Mesendoderm (in vitro differentiated cells): ENCODE data around the gene KRTAP10-6.
"Not testable (repeated sequence)": the region's sequence is repeated elsewhere in the genome, so short reads cannot be mapped to it uniquely, and the experiment has no call there.

Experiments
- DNase-seq: peaks from one replicate; pipeline ENCODE4 v3.0.0; 2013
- H2AK5ac ChIP-seq: 2 replicates; pipeline ENCODE4 v1.6.1; 2013; ENCODE audit warnings: low read length, inconsistent platforms
- H2BK120ac ChIP-seq: 2 replicates; pipeline ENCODE4 v1.6.1; 2013; ENCODE audit warnings: low read depth, mild to moderate bottlenecking, low read length, moderate library complexity, mixed read lengths
- H2BK15ac ChIP-seq: replicated peaks from 2 replicates; pipeline ENCODE4 v1.6.1; 2013; ENCODE audit warnings: low read depth, mild to moderate bottlenecking, moderate library complexity
- H2BK5ac ChIP-seq: 2 replicates; pipeline ENCODE4 v1.6.1; 2013; ENCODE audit warnings: low read length, inconsistent platforms
- H3K18ac ChIP-seq: 2 replicates; pipeline ENCODE4 v1.6.1; 2013; ENCODE audit warnings: mild to moderate bottlenecking, low read length, mixed read lengths
- H3K23ac ChIP-seq: one replicate; pipeline ENCODE4 v1.6.1; 2013; ENCODE audit warnings: low read length
- H3K27ac ChIP-seq: 2 replicates; pipeline ENCODE4 v1.5.1; 2013; ENCODE audit warnings: low read depth, mild to moderate bottlenecking, inconsistent platforms, low read length, moderate library complexity
- H3K27me3 ChIP-seq: 2 replicates; pipeline ENCODE4 v1.6.1; 2013; ENCODE audit warnings: low read length, control low read depth, mild to moderate bottlenecking, inconsistent platforms; ENCODE audit not compliant: insufficient read depth, poor library complexity
- H3K36me3 ChIP-seq: 2 replicates; pipeline ENCODE4 v1.6.1; 2013; ENCODE audit warnings: low read length, inconsistent platforms; ENCODE audit not compliant: control insufficient read depth, insufficient read depth
- H3K4ac ChIP-seq: one replicate; pipeline ENCODE4 v1.6.1; 2013; ENCODE audit warnings: low read depth, mild to moderate bottlenecking, low read length, moderate library complexity
- H3K4me1 ChIP-seq: 2 replicates; pipeline ENCODE4 v1.6.1; 2013; ENCODE audit warnings: low read depth, low read length, inconsistent platforms; ENCODE audit not compliant: control insufficient read depth
- H3K4me2 ChIP-seq: 2 replicates; pipeline ENCODE4 v1.6.1; 2013; ENCODE audit warnings: low read length
- H3K4me3 ChIP-seq: 2 replicates; pipeline ENCODE4 v1.5.1; 2013; ENCODE audit warnings: mild to moderate bottlenecking, low read length
- H3K56ac ChIP-seq: one replicate; pipeline ENCODE4 v1.6.1; 2013; ENCODE audit warnings: low read length
- H3K79me1 ChIP-seq: 2 replicates; pipeline ENCODE4 v1.6.1; 2013; ENCODE audit warnings: low read length, inconsistent platforms
- H3K79me2 ChIP-seq: 2 replicates; pipeline ENCODE4 v1.6.1; 2013; ENCODE audit warnings: mild to moderate bottlenecking, low read length; ENCODE audit not compliant: control insufficient read depth, insufficient read depth
- H3K9ac ChIP-seq: 2 replicates; pipeline ENCODE4 v1.6.1; 2013; ENCODE audit warnings: low read length, inconsistent platforms
- H4K5ac ChIP-seq: one replicate; pipeline ENCODE4 v1.6.1; 2013; ENCODE audit warnings: low read length
- H4K8ac ChIP-seq: one replicate; pipeline ENCODE4 v1.6.1; 2013; ENCODE audit warnings: low read depth, mild to moderate bottlenecking, control low read depth, low read length, moderate library complexity
- WGBS: extraction: QIAGEN DNeasy Blood & Tissue Kit; methylation state at CpG from one replicate; pipeline ENCODE4 v1.1.7; 2013; ENCODE audit warnings: low lambda C conversion rate, missing lambda C conversion rate; ENCODE audit not compliant: insufficient coverage; ENCODE audit errors: extremely low coverage; 5-methylcytosine and 5-hydroxymethylcytosine counted together

KRTAP10-6 gene

GRCh38 chr21:44575307-44576024, 16.8 kb downstream of the KRTAP10-6 start:
- H3K4me1 ChIP-seq, result no peaks in the 10 kb centered on the region
- no peak for DNase-seq
- WGBS, result no CpG with 5 or more reads among the region's 20 CpGs

GRCh38 chr21:44574457-44575306, 17.6 kb downstream of the KRTAP10-6 start:
- no peak overlapping the region for H3K56ac ChIP-seq
- H3K4me1 ChIP-seq, result no peaks in the 10 kb centered on the region
- H3K27ac ChIP-seq, result no peak overlapping the region
- no peak overlapping the region for H4K8ac ChIP-seq
- no peaks in the 10 kb centered on the region for H3K27me3 ChIP-seq
- H2BK15ac ChIP-seq, result no peak overlapping the region
- no peak overlapping the region for H3K4me2 ChIP-seq
- no peaks in the 10 kb centered on the region for H3K79me1 ChIP-seq
- no CpG with 5 or more reads among the region's 21 CpGs for WGBS
- no peak overlapping the region for H3K4me3 ChIP-seq
- H3K18ac ChIP-seq, result no peak overlapping the region
- H2AK5ac ChIP-seq, result no peak overlapping the region
- DNase-seq, result peak; percentile 11
- H3K23ac ChIP-seq, result no peak overlapping the region
- H2BK5ac ChIP-seq, result no peak overlapping the region
- H4K5ac ChIP-seq, result no peak overlapping the region
- no peak overlapping the region for H3K9ac ChIP-seq
- no peak overlapping the region for H2BK120ac ChIP-seq
- H3K36me3 ChIP-seq, result no peaks in the 10 kb centered on the region
- H3K79me2 ChIP-seq, result no peaks in the 10 kb centered on the region
- no peak overlapping the region for H3K4ac ChIP-seq

More at GRCh38 chr21:44575307-44576024, 16.8 kb downstream of the KRTAP10-6 start:
- Histone ChIP-seq H3K79me1 (no peaks in the 10 kb centered on the region), H3K9ac (no peak overlapping the region), H4K8ac (no peak overlapping the region), H2BK120ac (no peak overlapping the region), H3K27ac (no peak overlapping the region), H3K18ac (no peak overlapping the region), H3K4ac (no peak overlapping the region), H2BK5ac (no peak overlapping the region), H4K5ac (no peak overlapping the region), H2BK15ac (no peak overlapping the region), H3K4me3 (no peak overlapping the region), H3K56ac (no peak overlapping the region), H3K23ac (no peak overlapping the region), H2AK5ac (no peak overlapping the region), H3K79me2 (no peaks in the 10 kb centered on the region), H3K36me3 (no peaks in the 10 kb centered on the region), H3K27me3 (no peaks in the 10 kb centered on the region), H3K4me2 (no peak overlapping the region)

DNA sequence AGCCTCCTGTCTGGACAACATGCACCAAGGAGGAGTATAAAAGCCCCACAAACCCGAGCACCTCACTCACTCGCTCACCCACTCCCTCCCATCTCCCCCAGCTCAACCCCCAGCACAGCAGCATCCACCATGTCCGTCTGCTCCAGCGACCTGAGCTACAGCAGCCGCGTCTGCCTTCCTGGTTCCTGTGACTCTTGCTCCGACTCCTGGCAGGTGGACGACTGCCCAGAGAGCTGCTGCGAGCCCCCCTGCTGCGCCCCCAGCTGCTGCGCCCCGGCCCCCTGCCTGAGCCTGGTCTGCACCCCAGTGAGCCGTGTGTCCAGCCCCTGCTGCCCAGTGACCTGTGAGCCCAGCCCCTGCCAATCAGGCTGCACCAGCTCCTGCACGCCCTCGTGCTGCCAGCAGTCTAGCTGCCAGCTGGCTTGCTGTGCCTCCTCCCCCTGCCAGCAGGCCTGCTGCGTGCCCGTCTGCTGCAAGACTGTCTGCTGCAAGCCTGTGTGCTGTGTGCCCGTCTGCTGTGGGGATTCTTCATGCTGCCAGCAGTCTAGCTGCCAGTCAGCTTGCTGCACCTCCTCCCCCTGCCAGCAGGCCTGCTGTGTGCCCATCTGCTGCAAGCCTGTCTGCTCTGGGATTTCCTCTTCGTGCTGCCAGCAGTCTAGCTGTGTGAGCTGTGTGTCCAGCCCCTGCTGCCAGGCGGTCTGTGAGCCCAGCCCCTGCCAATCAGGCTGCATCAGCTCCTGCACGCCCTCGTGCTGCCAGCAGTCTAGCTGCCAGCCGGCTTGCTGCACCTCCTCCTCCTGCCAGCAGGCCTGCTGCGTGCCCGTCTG, 18.5 kb downstream of the KRTAP10-6 start, which contains the start of gene KRTAP10-4:
Gene KRTAP10-4 (plus strand): TSS at position 100 of the 827 bp plus-strand sequence. CDS start 30 bp downstream, at position 130.
- H3K79me1 ChIP-seq, H3K4me3 ChIP-seq, H3K4me2 ChIP-seq, H3K4ac ChIP-seq, H2BK5ac ChIP-seq, H2BK15ac ChIP-seq, H3K4me1 ChIP-seq, H2AK5ac ChIP-seq, H3K79me2 ChIP-seq, H3K18ac ChIP-seq, H3K56ac ChIP-seq, H3K36me3 ChIP-seq, H4K5ac ChIP-seq, H3K23ac ChIP-seq, H3K27ac ChIP-seq, H2BK120ac ChIP-seq, H4K8ac ChIP-seq, DNase-seq, H3K9ac ChIP-seq, H3K27me3 ChIP-seq: not testable (repeated sequence)
- no CpG with 5 or more reads among the region's 25 CpGs for WGBS

GRCh38 chr21:44572959-44573583, 19.2 kb downstream of the KRTAP10-6 start:
- no CpG with 5 or more reads among the region's 15 CpGs for WGBS
- DNase-seq, result no peak

More at GRCh38 chr21:44572959-44573583, 19.2 kb downstream of the KRTAP10-6 start:
- H3K56ac ChIP-seq, result no peak overlapping the region
- no peak overlapping the region for H3K23ac ChIP-seq
- no peak overlapping the region for H4K8ac ChIP-seq
- no peak overlapping the region for H2BK15ac ChIP-seq
- no peaks in the 10 kb centered on the region for H3K36me3 ChIP-seq
- H2AK5ac ChIP-seq, result no peak overlapping the region
- H3K4ac ChIP-seq, result no peak overlapping the region
- no peak overlapping the region for H3K27ac ChIP-seq
- H3K4me3 ChIP-seq, result no peak overlapping the region
- H2BK120ac ChIP-seq, result no peak overlapping the region
- no peak overlapping the region for H3K18ac ChIP-seq
- H3K27me3 ChIP-seq, result no peaks in the 10 kb centered on the region
- H3K4me1 ChIP-seq, result no peaks in the 10 kb centered on the region
- H3K79me1 ChIP-seq, result no peaks in the 10 kb centered on the region
- no peaks in the 10 kb centered on the region for H3K79me2 ChIP-seq
- no peak overlapping the region for H2BK5ac ChIP-seq
- H3K4me2 ChIP-seq, result no peak overlapping the region
- H3K9ac ChIP-seq, result no peak overlapping the region
- no peak overlapping the region for H4K5ac ChIP-seq
